SIG-M5 treated with dmso at 0.1 percent for 504 hours (cell line): ENCODE measurements around the gene CTSH.

ENCODE experiments used
- DNase-seq: peaks from one replicate; lab custom pipeline; 2025; ENCODE audit not compliant: unreplicated experiment; lab: John Stamatoyannopoulos, UW

The CTSH gene

DNA sequence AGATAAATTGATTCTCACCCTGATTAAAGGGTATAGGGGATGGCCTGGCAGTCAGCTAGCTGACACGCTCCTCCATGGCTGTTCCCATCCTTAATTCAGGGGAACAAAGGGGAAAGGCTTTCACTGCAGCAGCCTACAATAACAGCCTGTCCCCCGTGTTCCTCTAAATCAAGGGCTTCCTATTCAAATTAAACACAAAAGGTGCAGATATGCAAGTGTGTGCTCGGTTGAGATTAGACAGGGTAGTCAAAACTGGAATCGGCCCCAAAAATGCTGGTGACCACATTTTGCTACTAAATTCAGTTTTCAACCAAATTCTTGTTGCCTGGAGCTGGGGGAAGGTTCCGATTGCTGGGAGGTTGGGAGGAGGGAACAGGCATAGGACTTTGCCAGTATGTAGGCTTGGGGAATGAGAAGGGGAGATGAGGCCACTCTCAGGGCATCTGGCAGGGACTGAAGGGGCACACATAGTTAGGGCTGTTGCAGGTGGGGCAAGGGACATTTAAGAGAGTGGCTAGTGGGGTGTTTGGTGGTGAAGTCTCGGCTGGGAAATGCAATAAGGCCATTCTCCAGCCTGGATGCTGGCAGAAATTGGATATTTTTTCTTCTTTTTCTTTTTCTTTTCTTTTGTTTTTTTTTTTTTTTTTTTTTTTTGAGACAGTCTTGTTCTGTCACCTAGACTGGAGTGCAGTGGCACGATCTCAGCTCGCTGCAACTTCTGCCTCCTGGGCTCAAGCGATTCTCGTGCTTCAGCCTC lies 32.9 kb upstream of the CTSH start:
- DNase-seq: no peak

DNA sequence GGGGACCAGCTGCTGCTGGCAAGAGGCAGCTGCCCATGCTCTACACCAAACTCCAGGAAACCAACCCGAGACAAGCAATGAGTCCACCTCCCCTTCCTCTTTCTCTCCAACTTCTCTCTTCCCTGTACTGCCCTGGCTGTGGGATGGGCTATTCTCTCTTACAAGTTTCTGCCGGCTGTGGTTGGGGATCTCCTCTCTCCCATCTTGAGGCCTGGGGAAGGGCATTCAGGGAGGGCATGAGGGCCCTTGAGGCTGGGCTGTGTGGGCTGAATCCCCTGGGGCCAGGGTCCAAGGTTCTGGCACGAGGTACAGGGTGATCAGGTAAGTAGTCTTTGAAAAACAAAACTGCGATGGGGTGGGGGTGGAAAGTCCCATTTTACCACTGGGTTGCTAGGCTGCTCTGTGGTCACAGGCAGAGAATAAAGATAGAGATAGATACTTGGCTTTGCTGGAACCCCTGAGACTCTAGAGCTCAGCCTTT lies 32.3 kb upstream of the CTSH start:
- no peak for DNase-seq

DNA sequence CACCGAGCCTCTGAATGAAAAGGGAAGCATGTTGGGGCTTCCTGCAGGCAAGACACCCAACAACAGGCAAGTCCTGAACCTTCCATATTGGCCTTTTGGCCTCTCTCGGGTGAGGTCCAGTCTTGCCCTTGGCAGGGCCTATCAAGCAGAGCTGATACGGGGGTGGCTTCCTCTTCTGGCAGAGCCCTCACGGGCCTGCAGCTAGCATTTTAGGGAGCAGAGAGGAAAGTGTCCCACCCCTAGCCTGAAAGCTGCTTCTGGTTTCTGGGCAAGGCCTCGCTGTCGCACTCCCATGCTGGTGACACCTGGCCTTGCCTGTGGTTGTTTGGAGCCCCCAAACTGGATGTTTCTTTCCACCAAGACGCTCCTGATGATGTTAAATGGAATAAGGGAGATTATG lies 31.8 kb upstream of the CTSH start:
- DNase-seq: no peak

DNA sequence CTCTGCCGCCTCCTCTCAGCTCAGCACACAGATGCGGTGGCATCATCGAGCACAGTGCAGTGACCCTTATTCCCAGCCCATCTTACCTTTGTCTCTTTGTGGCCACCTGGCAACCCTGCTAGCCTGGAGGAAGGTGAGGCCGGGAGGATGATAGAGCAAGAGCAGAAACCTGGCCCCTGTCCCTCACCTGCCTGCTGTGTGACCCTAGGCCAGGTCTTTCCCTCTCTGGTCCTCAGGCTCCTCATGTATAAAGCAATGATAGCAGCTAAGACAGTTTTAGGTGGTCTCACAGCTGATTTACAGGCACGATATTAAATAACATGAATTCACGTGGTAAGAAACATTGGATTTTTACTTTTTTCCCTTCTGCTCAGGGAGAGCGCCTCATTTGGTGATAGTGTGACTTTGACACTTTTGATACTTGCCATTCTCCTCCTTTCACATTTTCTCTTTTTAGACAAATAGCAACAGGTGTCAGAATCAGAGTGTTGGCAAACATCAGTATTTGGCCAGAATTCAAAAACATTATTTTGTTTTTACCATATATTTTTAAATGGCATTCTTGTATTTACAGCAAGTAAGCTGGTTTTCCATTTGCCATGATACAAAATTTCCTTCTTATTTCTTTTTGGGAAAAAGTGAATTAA lies 29.5 kb upstream of the CTSH start:
- no peak for DNase-seq

- no peak for DNase-seq
Observed at GRCh38 chr15:78969687-78970349, 25.0 kb upstream of the CTSH start.

DNA sequence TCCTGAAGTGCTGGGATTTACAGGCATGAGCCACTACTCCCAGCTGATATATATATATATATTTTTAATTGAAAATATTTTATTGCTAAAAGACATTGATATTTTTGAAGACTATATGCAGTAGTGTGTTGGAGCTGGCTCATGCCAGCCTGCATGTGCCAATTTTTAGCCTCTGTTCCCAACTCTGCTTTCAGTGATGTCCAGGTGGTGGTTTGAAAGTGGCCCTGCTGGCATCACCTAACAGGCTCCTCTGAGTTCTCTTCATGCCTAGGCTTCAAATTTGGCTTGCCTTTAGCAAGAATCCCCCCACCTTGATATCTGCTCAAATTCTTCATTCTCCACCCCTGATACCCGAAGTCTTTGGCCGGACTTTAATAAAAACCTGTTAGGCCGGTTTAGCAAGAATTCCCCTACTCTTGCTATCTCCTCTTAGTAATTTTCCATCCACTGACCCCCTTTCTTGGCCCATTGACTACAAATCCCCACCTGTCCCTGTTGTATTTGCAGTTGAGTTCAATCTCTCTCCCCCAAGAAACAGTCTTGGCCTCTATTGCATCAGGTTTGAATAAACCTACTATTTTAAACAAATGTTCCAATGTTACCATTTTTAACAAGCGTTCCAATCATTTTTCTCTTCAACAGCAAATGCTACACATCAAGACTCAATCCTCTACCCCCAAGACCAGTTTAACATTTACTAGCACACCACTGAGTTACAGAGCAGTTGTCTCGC lies 23.9 kb upstream of the CTSH start:
- DNase-seq: no peak

DNA sequence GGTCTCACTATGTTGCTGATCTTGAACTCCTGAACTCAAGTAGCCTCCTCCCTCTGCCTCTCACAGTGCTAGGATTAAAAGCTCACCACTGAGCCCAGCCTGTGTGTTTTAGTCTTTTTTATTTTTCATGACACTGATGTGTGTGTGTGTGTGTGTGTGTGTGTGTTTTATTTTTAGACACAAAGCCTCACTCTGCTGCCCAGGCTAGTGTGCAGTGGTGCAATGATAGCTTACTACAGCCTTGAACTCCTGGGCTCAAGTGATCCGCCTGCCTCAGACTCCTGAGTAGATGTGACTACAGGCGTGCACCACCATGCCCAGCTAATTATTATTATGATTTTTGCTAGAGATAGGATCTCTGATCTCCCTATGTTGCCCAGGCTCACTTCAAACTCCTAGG lies 23.3 kb upstream of the CTSH start:
- no peak for DNase-seq

DNA sequence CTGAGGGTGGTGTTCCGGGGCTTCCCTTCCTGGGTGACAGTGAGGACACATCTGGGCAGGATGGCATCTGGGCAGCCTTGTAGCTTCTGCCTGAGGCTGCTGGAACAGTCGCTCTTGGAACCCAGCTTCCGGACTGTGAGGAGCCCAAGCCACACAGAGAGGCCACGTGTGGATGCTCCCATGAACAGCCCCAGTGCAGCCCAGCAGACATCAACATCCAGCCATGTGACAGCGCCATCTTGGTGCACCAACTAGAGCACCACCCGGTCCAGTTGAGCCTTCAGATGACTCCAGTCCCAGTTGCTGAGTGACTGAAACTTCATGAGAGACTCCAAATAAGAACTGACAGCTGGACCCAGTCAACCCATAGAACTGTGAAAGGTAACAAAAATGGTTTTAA lies 15.5 kb upstream of the CTSH start:
- no peak for DNase-seq

DNA sequence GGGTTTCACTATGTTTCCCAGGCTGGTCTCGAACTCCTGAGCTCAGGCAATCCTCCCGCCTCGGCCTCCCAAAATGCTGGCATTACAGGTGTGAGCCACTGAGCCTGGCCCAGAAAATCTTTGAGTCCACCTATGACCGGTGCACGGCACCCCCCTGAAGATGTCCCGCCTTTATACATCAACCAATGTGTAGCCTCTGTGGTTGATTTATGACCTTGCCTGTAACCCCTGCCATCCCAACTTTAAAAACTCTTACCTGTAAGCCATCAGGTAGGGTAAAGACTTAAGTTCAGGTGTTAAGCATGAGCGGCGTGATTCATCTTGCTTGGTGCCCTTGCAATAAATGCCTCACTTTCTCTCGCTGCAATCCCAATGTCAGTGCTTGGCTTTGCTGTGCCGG lies 14.5 kb upstream of the CTSH start:
- DNase-seq: no peak

DNA sequence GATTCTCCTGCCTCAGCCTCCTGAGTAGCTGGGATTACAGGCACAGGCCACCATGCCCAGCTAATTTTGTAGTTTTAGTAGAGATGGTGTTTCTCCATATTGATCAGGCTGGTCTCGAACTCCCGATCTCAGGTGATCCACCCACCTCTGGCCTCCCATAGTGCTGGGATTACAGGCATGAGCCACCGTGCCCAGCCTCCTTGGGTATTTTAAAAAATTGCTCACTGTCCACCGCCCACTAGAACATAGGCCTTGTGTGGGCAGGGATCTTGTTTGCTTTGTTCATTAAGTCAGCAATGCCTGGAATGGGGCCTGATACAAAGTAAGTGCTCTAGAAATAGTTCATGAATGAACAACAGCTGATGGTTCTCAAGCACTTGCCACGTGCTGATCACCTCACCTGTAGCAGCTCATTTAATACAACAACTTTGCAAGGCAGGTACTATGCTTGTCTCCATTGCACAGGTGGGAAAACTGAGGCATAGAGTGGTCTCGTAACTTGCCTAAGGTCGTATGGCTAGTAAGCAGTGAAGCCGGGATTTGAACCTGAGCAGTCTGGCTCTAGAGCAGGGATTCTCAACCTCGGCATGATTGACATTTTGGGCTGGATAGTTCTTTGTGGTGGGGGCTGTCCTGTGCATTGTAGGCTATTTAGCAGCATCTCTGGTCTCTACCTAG lies 12.7 kb upstream of the CTSH start:
- DNase-seq: no peak

- no peak for DNase-seq
Observed at GRCh38 chr15:78956937-78957336, 12.1 kb upstream of the CTSH start.

- DNase-seq: no peak
Observed at GRCh38 chr15:78955355-78955754, 10.5 kb upstream of the CTSH start.

DNA sequence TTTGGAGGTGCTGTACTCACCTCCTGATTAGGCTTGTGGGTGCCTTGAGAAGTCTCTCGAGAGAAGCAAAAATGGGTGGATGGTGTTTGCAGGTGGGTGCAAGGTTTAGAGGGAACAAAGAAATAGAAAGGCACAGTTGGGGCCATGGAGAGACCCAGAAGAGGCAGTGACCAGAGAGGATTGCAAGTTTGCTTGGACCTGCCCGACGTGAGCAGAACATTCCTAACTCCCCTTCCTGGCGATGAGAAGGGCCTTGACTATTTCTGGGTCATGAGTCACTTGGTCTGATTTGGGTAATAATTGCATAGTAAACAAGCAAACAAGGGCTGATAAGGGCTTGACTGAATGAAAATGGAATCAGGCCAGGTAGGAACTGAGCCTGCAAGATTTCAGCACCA lies 7.0 kb upstream of the CTSH start:
- DNase-seq: no peak

DNA sequence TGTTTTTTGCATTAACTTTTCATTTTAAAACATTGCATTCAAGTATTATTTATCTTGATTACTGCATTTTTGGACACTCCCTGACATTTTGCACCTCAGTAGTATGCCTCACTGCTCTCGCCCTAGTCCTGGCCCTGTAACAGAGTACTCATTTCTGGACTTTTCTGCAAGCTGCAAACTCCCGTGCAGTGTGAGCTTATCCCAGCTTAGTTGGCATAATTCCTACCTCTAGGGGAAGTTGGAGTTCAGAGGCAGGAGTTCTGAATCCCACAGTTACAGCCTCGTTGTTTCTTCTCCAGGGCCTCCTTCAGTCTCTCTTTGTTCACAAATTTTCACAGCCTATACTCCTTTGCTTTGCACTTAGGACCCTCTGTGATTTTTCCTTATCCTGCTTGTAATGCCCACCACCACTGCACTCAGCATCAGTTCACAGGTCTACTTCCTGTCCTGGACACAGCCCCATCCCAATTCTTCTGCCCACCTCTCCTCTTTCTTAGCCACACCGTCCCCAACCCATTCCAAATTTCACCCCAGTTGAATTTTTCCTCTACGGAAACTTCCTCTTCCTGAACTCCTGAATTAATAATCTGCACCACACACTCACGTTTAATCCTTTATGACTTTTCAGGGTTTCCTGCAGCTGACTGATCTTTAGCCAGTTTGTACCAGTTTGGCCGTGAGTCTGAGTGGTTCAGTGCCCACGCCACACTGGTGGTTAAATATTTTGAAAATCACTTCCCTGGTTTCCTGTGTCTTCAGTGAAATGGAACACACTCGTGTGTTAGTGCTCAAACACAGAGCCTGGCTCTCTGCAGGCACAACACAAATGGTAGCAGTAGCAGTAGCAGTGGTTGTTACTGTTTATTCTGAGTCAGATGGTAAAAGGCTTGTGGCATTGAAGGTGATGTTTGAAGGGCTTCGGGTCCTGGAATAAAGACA lies 6.3 kb upstream of the CTSH start:
- no peak for DNase-seq

DNA sequence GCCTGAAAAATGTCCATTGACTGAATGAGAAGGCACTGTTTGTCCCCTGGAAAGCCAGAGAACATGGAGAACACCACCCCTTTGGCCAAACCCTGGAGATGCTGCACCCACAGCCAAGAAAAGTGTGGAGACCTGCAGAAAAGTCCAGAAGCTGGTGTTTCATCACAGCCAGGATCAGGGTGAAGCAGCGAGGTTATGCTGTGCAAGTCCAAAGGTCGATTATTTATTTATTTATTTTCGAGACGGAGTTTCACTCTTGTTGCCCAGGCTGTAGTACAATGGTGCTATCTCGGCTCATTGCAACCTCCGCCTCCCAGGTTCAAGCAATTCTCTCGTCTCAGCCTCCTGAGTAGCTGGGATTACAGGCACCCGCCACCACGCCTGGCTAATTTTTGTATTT lies 5.5 kb upstream of the CTSH start:
- DNase-seq: no peak

DNA sequence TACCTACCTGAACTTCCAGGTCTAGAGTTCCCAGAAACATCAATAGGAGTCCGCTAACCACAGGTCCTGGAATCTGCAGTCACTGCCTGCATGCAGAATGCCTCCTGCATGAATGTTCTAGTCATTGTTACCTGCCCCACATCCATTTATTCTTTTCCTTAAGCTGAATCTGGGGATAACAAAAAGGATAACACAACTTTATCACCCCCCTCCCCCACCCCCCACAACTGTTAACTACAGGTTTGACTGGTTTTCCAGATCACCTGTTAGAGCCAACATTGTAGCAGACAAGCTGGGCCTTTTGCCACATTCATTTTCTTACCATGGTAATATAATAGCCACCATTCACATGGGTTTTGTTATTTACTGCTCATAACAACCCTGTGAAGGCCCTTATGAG lies 4.6 kb upstream of the CTSH start:
- DNase-seq: peak; percentile 10

- DNase-seq: no peak
Observed at GRCh38 chr15:78947506-78947905, 2.7 kb upstream of the CTSH start.

GRCh38 chr15:78946493-78946892 lies 1.6 kb upstream of the CTSH start:
- no peak for DNase-seq

- no peak for DNase-seq
Observed at GRCh38 chr15:78944202-78944625, 632 bp downstream of the CTSH start.

DNA sequence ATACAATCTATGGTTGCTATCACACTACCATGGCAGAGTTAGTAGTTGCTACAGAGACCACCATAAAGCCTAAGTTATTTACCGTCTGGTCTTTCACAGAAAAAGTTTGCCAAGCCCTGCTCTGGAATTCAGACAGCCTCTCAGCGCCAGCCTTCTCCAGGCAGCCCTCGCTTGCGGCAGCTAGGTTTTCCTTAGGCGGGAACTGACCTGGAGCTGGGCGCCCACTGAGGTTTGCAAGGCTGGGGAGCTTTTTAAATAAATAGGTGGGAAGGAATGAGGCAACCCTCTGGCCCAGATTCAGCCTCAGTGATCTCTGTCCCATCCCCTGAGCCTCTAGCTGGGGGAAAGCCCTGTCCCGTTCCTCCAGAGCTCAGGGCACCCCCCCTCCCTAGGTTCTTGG lies 1.2 kb downstream of the CTSH start:
- no peak for DNase-seq
